ENCODE measurements around the gene CHRNA3. TPM values are rescaled to one million over a fixed set of nuclear protein-coding genes. Genes with fewer than 3 reads are reported as not detected.

Gene CHRNA3
- polyA plus RNA-seq, 1 donor from 2014 or later, result 2.4 TPM

DNA sequence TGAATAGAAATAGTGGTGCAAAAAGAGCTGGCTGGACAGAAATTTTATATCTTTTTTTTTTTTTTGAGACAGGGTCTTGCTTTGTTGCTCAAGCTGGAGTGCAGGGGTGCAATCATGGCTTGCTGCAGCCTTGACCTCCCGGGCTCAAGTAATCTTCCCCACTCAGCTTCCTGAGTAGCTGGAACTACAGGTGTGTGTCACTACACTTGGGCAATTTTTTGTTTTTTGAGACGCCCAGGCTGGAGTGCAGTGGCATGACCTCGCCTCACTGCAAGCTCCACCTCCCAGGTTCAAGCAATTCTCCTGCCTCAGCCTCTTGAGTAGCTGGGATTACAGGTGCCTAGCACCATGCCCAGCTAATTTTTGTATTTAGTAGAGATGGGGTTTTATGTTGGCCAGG lies 22.4 kb downstream of the CHRNA3 start:
- Histone ChIP-seq H3K79me2 (replicated peaks; ENCODE audit: insufficient read depth, low read length) (no peaks in the 10 kb centered on the region), H3F3A (ENCODE audit: insufficient read depth, low read length, poor library complexity, severe bottlenecking) (no peaks in the 10 kb centered on the region), H3K9me3 (ENCODE audit: low read length) (no peaks in the 10 kb centered on the region), H3K4me3 (ENCODE audit: low read length) (no peak overlapping the region), H3K9me2 (ENCODE audit: insufficient read depth, low read length) (no peaks in the 10 kb centered on the region), H3K36me3 (ENCODE audit: insufficient read depth, low read length) (no peaks in the 10 kb centered on the region), H3K27me3 (ENCODE audit: insufficient read depth, low read depth, low read length) (no peaks in the 10 kb centered on the region), H2AFZ (ENCODE audit: low read depth, low read length) (no peak overlapping the region), H3K4me2 (ENCODE audit: low read length) (no peak overlapping the region), H4K20me1 (ENCODE audit: insufficient read depth) (no peaks in the 10 kb centered on the region), H3K9ac (ENCODE audit: low read length) (no peak overlapping the region), H3K27ac (ENCODE audit: low read length) (no peak overlapping the region)
- no peak for TF ChIP-seq EP300 (conservative IDR thresholded peaks at IDR 0.05; ENCODE audit: poor library complexity, severe bottlenecking)

DNA sequence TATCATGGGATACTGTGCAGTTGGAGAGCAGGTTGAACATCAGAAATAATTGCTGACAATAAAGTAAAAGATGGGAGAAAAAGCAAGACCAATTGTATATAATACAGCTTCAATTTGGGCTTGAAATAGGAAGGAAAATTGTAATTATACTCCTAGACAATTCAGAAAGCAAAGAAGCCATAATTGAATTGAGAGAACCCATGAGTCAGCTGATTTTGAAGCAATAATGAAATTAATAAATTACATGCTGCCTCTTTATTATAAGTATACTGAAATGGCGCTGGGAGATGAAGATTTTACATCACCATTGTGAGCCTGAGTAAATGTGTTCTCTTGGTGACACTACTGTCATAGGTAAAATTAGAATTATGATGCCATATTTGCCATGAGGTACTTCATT lies 23.2 kb downstream of the CHRNA3 start:
- TF ChIP-seq, protein P1, sequence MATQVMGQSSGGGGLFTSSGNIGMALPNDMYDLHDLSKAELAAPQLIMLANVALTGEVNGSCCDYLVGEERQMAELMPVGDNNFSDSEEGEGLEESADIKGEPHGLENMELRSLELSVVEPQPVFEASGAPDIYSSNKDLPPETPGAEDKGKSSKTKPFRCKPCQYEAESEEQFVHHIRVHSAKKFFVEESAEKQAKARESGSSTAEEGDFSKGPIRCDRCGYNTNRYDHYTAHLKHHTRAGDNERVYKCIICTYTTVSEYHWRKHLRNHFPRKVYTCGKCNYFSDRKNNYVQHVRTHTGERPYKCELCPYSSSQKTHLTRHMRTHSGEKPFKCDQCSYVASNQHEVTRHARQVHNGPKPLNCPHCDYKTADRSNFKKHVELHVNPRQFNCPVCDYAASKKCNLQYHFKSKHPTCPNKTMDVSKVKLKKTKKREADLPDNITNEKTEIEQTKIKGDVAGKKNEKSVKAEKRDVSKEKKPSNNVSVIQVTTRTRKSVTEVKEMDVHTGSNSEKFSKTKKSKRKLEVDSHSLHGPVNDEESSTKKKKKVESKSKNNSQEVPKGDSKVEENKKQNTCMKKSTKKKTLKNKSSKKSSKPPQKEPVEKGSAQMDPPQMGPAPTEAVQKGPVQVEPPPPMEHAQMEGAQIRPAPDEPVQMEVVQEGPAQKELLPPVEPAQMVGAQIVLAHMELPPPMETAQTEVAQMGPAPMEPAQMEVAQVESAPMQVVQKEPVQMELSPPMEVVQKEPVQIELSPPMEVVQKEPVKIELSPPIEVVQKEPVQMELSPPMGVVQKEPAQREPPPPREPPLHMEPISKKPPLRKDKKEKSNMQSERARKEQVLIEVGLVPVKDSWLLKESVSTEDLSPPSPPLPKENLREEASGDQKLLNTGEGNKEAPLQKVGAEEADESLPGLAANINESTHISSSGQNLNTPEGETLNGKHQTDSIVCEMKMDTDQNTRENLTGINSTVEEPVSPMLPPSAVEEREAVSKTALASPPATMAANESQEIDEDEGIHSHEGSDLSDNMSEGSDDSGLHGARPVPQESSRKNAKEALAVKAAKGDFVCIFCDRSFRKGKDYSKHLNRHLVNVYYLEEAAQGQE (IDR thresholded peaks at IDR 0.05; ENCODE audit: borderline replicate concordance), result no peak
- no peak for TF ChIP-seq SMC3 (conservative IDR thresholded peaks at IDR 0.05; ENCODE audit: poor library complexity)
- TF ChIP-seq EP300 (conservative IDR thresholded peaks at IDR 0.05; ENCODE audit: poor library complexity, severe bottlenecking), result no peak
- no peak for TF ChIP-seq POLR2AphosphoS5 (IDR thresholded peaks at IDR 0.05)
- TF ChIP-seq RAD21 (conservative IDR thresholded peaks at IDR 0.05), result no peak
- TF ChIP-seq MXI1 (conservative IDR thresholded peaks at IDR 0.05; ENCODE audit: poor library complexity, severe bottlenecking), result no peak
- TF ChIP-seq EZH2 (IDR thresholded peaks at IDR 0.05; ENCODE audit: borderline replicate concordance, insufficient read depth, low read length, poor library complexity, severe bottlenecking), result no peak
- TF ChIP-seq TAF1 (IDR thresholded peaks at IDR 0.05; ENCODE audit: low read depth), result no peak
- TF ChIP-seq, protein P2, sequence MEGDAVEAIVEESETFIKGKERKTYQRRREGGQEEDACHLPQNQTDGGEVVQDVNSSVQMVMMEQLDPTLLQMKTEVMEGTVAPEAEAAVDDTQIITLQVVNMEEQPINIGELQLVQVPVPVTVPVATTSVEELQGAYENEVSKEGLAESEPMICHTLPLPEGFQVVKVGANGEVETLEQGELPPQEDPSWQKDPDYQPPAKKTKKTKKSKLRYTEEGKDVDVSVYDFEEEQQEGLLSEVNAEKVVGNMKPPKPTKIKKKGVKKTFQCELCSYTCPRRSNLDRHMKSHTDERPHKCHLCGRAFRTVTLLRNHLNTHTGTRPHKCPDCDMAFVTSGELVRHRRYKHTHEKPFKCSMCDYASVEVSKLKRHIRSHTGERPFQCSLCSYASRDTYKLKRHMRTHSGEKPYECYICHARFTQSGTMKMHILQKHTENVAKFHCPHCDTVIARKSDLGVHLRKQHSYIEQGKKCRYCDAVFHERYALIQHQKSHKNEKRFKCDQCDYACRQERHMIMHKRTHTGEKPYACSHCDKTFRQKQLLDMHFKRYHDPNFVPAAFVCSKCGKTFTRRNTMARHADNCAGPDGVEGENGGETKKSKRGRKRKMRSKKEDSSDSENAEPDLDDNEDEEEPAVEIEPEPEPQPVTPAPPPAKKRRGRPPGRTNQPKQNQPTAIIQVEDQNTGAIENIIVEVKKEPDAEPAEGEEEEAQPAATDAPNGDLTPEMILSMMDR (IDR thresholded peaks at IDR 0.05; ENCODE audit: poor library complexity, severe bottlenecking), result no peak
- no peak overlapping the region for H3K4me2 ChIP-seq (ENCODE audit: low read length)
- H3K9me2 ChIP-seq (ENCODE audit: insufficient read depth, low read length), result no peaks in the 10 kb centered on the region
- H4K20me1 ChIP-seq (ENCODE audit: insufficient read depth), result no peaks in the 10 kb centered on the region
- H3F3A ChIP-seq (ENCODE audit: insufficient read depth, low read length, poor library complexity, severe bottlenecking), result no peaks in the 10 kb centered on the region
- H3K27ac ChIP-seq (ENCODE audit: low read length), result no peak overlapping the region
- no peak overlapping the region for H3K9ac ChIP-seq (ENCODE audit: low read length)
- H3K9me3 ChIP-seq (ENCODE audit: low read length), result no peaks in the 10 kb centered on the region
- H2AFZ ChIP-seq (ENCODE audit: low read depth, low read length), result no peak overlapping the region
- no peak overlapping the region for H3K4me3 ChIP-seq (ENCODE audit: low read length)
- no peaks in the 10 kb centered on the region for H3K36me3 ChIP-seq (ENCODE audit: insufficient read depth, low read length)
- no peaks in the 10 kb centered on the region for H3K27me3 ChIP-seq (ENCODE audit: insufficient read depth, low read depth, low read length)
- H3K79me2 ChIP-seq (replicated peaks; ENCODE audit: insufficient read depth, low read length), result no peaks in the 10 kb centered on the region

DNA sequence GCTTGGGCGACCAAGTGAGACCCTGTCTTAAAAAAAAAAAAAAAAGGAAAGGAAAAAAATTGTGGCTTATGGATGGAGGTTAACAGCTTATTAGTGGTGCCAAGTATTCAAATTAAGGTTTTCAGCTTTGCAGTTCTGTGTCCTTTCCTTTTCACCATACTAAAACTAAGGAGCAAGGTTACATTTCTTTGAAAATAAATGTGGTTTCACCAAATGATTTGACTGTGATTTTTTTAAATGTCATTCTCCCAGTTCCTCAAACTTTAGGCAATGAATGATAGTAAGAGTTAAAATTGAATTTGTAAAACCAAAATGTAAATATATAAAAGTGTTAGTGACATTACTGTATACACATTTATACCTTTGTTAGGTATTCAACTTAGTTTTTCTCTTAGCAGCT lies 45.9 kb downstream of the CHRNA3 start:
- no peaks in the 10 kb centered on the region for H3K27me3 ChIP-seq (ENCODE audit: insufficient read depth, low read depth, low read length)
- H3K9me3 ChIP-seq (ENCODE audit: low read length), result no peaks in the 10 kb centered on the region
- no peaks in the 10 kb centered on the region for H4K20me1 ChIP-seq (ENCODE audit: insufficient read depth)
- no peaks in the 10 kb centered on the region for H3F3A ChIP-seq (ENCODE audit: insufficient read depth, low read length, poor library complexity, severe bottlenecking)
- H3K79me2 ChIP-seq (replicated peaks; ENCODE audit: insufficient read depth, low read length), result peaks cover 8% of the 10 kb centered on the region
- H3K27ac ChIP-seq (ENCODE audit: low read length), result no peak overlapping the region
- no peaks in the 10 kb centered on the region for H3K9me2 ChIP-seq (ENCODE audit: insufficient read depth, low read length)
- H3K36me3 ChIP-seq (ENCODE audit: insufficient read depth, low read length), result no peaks in the 10 kb centered on the region
- no peak overlapping the region for H3K9ac ChIP-seq (ENCODE audit: low read length)
- H3K4me2 ChIP-seq (ENCODE audit: low read length), result no peak overlapping the region
- no peak for TF ChIP-seq MXI1 (conservative IDR thresholded peaks at IDR 0.05; ENCODE audit: poor library complexity, severe bottlenecking)
- TF ChIP-seq POLR2AphosphoS5 (IDR thresholded peaks at IDR 0.05), result no peak
- TF ChIP-seq TAF1 (IDR thresholded peaks at IDR 0.05; ENCODE audit: low read depth), result no peak
- TF ChIP-seq RAD21 (conservative IDR thresholded peaks at IDR 0.05), result no peak
- no peak for TF ChIP-seq EZH2 (IDR thresholded peaks at IDR 0.05; ENCODE audit: borderline replicate concordance, insufficient read depth, low read length, poor library complexity, severe bottlenecking)
- TF ChIP-seq, protein P2 (IDR thresholded peaks at IDR 0.05; ENCODE audit: poor library complexity, severe bottlenecking), result no peak
- TF ChIP-seq EP300 (conservative IDR thresholded peaks at IDR 0.05; ENCODE audit: poor library complexity, severe bottlenecking), result no peak
- TF ChIP-seq, protein P1 (IDR thresholded peaks at IDR 0.05; ENCODE audit: borderline replicate concordance), result no peak
- TF ChIP-seq SMC3 (conservative IDR thresholded peaks at IDR 0.05; ENCODE audit: poor library complexity), result no peak
- H3K4me3 ChIP-seq (ENCODE audit: low read length), result no peak overlapping the region
- H2AFZ ChIP-seq (ENCODE audit: low read depth, low read length), result no peak overlapping the region
